Hindlimb muscle (tissue), 1 donor: ENCODE results near the gene SAP30. TPM values are rescaled to one million over a fixed set of nuclear protein-coding genes. Genes with fewer than 3 reads are reported as not detected.

Source experiments
- DNase-seq: peaks from one replicate; pipeline ENCODE4 v3.0.0-alpha.2; 2013
- polyA plus RNA-seq: library from polyadenylated mRNA; unstranded; fragments of 120-200 nt; gene quantifications from one replicate; pipeline ENCODE4 v1.2.1, GENCODE V29; 2013; ENCODE audit not compliant: insufficient read length

The SAP30 gene
- 10.9 TPM for polyA plus RNA-seq

- DNase-seq, result peak; percentile 99
Measured at GRCh38 chr4:173370477-173371291, at the start of gene SAP30. TSS of gene SAP30 (plus strand) at chr4:173370954. CDS start at chr4:173371183, 229 bp downstream.

DNA sequence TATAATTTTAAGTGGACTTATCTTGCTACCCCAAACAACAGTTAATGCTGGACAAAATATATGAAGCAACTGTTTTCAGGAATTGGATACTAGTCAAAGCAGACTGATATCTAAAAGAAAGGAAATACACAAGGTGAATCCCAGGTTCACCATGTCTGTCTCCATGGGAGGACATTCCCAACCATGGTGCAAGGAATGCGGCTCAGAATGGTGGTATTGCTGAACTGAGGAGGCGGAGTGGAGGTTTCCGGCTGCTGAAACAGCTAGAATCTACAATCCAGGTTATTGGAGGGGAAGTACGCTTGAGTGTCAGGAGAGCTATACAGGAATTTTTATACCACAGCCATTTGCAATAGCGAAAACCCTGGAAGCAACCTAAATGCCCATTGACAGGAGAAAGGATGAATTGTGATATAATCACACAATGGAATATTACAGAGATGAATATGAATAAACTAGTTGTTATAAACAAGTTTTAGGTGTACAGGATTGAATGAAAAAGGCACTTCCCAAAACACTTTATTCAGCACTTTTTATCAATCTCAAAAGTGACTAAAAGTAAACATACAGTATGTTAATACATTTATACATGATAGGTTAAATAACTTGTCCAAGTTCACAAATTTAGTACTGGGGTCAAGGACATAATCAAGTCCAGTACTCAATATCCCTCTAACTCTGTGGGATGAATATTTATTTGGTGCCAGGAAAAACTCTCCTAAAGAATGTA lies 45.6 kb upstream of the SAP30 start:
- no peak for DNase-seq

GRCh38 chr4:173328236-173328901 lies 42.4 kb upstream of the SAP30 start:
- no peak for DNase-seq

- no peak for DNase-seq
Measured at GRCh38 chr4:173330590-173330989, 40.2 kb upstream of the SAP30 start.

GRCh38 chr4:173332021-173332487 lies 38.7 kb upstream of the SAP30 start:
- no peak for DNase-seq

GRCh38 chr4:173332963-173333657 lies 37.6 kb upstream of the SAP30 start:
- DNase-seq, result no peak

- peak; percentile 75 for DNase-seq
Measured at GRCh38 chr4:173333658-173334084, 37.1 kb upstream of the SAP30 start.

DNA sequence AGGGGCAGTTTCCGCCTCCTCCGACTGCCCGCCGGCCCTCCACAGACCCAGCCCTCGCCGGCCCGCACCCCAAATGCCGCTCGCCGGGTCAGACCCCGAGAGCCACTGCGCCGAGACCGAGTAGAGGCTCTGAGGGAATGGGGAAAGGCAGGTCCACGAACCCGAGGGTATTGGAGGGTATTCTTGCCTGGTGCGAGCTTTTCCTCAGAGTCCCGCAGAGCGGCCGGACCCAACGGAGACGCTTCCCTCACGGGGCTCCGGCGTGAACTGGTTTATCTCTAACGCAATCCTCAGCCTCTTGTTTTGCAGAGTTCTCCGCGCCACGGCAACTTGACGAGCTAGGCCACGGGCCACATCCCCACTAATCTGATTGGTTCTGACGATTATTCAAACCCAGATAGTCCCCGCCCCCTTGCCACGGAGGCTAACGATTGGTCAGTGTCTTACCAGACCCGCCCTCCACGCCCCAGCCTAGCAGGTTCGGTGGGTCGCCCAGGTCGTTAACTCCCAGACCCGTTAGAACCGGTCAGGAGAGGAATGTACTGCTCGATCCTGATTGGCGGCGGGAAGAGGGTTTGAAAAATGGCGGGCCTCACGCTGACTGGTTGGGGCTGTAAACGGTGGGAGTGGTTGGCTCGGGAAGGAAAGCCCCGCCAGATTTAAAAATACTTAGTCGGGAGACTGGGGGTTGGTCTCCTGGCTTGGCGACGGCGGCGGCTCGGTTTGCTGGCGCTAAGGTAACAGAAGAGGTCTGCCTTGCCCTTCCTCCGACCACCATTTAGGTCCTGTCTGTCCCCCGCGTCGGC lies 36.5 kb upstream of the SAP30 start, which contains the start of gene HMGB2:
Gene HMGB2, minus strand, starts transcription at position 274 of the 806 bp plus-strand sequence. CDS start 709 bp downstream, outside the sequence.
- DNase-seq, result peak; percentile 100

- DNase-seq, result peak; percentile 67
Measured at GRCh38 chr4:173334891-173335752, 35.6 kb upstream of the SAP30 start.

DNA sequence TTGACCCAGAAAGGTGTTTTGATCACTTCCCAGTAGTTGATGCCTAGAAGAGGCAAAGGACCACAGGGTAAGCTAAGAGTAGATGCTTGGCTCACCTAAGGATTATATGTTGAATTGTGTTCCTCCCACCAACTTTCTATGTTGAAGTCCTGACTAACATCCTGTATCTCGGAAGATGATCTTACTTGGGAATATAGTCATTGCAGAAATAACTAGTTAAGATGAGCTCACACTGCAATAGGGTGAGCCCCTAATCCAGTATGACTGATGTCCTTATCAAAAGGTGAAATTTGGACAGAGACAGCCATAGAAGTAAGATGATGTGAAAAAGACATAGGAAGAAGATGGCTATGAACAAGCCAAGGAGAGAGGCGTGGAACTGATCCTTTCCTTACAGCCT lies 33.3 kb upstream of the SAP30 start:
- DNase-seq, result no peak

GRCh38 chr4:173343832-173344397 lies 26.8 kb upstream of the SAP30 start:
- DNase-seq, result no peak

GRCh38 chr4:173345648-173346047 lies 25.1 kb upstream of the SAP30 start:
- DNase-seq, result no peak

GRCh38 chr4:173346074-173346473 lies 24.7 kb upstream of the SAP30 start:
- DNase-seq, result no peak

GRCh38 chr4:173347467-173347866 lies 23.3 kb upstream of the SAP30 start:
- no peak for DNase-seq

GRCh38 chr4:173357939-173358338 lies 12.8 kb upstream of the SAP30 start:
- DNase-seq, result no peak

DNA sequence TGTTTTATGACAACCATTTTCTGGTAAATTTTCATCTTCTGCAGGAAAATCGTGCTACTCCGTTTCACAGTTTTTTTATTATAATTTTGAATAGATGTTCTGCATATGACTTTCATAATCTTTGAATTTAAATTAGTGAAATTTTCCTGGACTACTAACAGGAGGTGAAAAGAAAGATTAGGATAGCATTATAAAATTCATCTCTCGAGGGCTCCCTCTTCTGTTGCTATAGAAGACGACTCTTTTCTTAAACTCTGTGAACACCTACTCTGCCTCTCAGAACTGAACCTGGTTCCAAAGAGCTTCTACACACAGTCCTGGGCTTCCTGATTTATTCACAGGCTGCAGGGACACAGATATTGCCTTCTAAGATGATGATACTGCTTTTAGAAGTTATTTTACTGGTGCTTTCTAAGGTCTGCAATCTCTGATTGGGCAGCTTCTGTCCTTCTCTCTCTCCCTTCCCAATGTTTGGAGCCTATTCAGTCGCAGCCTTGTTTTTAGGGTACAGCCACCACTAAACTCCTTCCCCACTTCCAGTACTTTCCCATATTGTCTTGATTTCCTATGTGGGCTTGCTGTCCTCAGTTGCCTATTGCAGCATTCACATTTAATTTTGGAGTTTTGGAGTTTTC lies 10.1 kb upstream of the SAP30 start:
- DNase-seq, result no peak

DNA sequence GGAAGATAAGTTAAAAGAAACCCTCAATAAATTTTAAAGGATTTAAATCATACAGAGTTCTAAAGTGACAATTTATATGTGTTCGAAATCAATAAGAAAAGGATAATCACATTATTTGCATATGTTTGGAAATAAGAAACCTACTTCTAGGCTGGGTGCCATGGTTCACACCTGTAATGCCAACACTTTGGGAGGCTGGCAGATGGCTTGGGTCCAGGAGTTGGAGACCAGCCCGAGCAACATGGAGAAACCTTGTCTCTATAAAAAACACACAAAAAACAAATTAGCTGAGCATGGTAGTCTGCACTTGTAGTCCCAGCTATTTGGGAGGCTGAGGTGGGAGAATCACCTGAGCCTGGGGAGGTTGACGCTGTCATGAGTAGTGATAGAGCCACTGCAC lies 8.1 kb upstream of the SAP30 start:
- no peak for DNase-seq

DNA sequence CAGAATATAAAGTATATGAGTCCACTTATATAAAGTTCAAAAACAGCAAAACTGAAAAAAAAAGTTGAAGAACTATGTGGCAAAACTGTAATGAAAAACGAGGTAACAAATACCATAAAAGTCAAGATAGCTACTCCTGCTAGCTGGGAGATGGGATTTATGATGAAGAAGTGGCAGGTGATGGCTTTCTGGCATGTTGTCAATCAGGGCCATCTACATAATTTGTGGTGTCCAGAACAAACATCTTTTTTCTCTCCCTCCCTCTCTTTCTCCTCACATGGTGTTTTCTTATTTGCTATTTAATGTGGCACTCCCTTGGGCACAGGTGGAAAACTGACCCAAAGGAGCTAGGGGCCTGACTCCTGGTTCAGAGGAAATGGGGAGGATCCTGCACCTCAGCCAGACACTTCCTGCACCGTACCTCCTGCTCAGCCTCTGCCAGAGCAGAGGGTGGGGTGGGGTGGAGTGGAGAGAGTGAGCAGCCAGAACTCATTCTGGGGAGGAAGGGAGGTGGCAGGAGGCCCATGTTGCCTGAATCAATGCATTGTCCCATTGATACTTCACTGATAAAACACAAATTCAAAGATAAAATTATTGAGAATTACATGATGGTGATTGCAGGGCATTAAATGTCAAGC lies 5.3 kb upstream of the SAP30 start:
- no peak for DNase-seq

- no peak for DNase-seq
Measured at GRCh38 chr4:173367285-173367684, 3.5 kb upstream of the SAP30 start.
